ENCODE measurements around the gene LDLRAD3.

DNA sequence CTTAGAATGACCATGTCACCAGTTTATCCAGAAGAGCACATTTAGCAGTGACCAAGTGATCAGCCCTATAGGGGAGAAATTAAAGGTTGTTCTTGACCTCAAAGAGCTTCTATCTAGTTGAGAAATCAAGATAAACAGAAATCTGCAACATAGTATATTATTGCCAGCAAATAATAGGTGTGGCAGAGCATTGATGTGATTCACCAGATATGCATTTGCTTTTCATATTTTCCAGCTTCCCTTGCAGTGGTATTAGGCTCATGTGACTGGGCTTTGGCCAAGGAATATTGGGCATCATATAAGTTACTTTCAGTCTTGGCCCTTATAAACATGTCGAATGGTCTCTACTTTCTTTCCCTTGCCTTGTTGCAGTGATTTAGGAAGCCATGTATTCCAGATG lies 310.9 kb downstream of the LDLRAD3 start:
- no peak for TF ChIP-seq GATA2 (IDR thresholded peaks at IDR 0.05; ENCODE audit: low read depth, low read length)
- TF ChIP-seq GATA3 (IDR thresholded peaks at IDR 0.05; ENCODE audit: low read depth, low read length) = no peak

Measured in SH-SY5Y (cell line).